ENCODE measurements around the gene PARP16.

The PARP16 gene

DNA sequence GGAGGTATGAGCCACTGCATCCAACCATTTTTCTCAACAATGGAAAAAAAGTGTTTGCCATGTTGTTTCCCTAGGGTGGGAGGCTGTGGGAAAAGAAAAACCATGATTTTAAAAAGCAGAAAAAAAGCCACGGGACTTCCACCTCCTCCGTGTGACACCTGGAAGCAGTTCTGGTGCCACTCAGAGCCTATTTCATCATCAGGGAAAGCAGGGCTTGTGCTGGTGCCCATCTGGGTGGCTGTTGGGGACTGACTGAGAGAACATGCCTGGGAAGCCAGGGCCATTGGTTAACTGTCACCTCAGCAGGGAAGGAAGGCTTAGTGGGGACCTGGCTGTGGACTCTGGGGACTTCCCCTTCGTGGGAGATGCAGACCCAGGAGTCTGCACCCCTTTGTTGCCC is 25.1 kb upstream of the PARP16 start:
- DNase-seq (ENCODE audit: low read depth, low spot score): no peak

DNA sequence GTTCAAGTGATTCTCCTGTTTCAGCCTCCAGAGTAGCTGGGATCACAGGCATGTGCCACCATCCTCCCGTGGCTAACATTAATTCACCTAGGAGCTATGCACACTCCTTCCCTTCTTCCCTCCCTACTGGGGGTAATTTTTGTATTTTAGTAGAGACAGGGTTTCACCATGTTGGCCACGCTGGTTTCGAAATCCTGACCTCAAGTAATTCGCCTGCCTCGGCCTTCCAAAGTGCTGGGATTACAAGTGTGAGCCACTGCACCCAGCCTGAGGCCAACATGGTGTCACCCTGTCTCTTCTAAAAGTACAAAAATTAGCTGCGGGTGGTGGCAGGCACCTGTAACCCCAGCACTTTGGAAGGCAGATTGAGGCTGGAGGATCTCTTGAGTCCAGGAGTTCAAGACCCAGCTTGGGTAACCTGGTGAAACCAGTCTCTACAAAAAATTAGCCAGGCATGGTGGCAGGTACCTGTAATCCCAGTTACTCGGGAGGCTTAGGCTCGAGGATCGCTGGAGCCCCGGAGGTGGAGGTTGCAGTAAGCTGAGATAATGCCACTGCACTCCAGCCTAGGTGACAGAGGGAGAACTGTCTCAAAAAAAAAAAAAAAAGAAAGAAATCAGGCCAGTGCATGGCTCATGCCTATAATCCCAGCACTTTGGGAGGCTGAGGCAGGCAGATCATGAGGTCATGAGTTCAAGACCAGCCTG is 23.9 kb upstream of the PARP16 start:
- DNase-seq (ENCODE audit: low read depth, low spot score): no peak

DNA sequence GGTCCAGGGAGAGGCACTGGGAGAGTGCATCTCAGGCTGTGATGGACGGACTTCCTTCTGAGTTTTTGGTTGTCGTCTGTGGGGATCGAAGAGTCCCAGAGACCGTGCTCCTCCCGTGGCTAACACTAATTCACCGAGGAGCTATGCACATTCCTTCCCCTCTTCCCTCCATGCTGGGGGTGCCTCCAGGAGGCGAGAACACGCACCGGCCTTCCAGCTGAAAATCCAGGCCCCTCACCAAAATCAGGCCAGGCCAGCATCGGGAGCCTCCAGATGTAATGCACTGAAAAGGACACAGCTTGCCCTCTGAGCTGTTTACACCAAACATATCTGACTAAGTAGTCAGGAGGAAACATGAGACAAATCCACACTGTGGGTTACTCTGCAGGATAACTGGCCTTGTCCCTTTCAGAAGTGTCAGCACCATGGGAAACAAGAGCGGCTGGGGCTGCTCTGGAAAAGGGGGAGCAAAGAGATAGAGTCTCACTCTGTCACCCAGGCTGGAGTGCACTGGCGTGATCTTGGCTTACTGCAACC is 23.3 kb upstream of the PARP16 start:
- no peak for DNase-seq (ENCODE audit: low read depth, low spot score)

DNA sequence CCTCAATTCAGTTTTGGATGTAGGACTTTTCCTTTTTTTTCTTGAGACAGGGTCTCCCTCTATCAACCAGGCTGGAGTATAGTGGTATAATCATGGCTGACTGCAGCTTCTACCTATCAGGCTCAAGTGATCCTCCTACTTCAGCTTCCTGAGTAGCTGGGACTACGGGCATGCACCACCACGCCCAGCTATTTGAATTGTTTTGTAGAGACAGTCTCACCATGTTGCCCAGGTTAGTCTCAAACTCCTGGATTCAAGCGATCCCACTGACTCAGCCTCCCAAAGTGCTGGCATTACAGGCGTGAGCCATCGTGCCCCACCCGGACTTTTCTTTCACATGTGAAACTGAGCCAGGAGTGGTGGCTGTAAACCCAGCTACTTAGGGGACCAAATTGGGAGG is 21.3 kb upstream of the PARP16 start:
- DNase-seq (ENCODE audit: low read depth, low spot score): no peak

DNA sequence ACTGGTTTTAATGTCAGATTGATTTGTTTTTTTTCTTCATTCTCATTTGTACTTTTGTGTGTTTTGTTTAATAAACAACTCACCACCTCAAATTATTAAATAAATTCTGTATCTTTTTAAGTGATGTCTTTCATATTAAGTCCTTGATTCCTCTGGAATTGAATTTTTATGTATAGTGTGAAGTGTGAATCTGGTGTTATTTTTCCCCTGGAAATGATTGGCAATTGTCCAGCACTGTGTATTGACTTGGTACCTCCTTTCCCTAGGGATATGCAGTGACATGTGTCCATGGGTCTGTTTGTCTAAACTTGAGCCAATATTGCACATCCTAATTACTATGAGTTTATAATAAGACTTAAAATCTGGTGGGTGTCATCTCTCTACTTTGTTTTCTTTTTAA is 19.9 kb upstream of the PARP16 start:
- no peak for DNase-seq (ENCODE audit: low read depth, low spot score)

DNA sequence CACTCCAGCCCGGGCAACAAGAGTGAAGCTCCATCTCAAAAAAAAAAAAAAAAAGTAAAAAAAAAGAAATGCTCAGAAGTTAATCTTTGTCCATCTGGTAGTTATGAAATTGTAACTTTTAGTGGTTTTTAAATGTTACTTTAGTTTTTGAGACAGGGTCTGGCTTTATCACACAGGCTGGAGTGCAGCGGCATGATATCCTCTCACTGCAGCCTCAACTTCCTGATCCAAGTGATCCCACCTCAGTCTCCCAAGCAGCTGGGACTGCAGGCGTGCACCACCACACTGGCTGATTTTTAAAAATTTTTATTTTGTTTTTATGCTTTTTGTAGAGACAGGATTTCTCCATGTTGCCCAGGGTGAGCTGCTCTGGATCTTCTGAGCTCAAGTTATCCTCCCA is 19.1 kb upstream of the PARP16 start:
- DNase-seq (ENCODE audit: low read depth, low spot score): no peak

DNA sequence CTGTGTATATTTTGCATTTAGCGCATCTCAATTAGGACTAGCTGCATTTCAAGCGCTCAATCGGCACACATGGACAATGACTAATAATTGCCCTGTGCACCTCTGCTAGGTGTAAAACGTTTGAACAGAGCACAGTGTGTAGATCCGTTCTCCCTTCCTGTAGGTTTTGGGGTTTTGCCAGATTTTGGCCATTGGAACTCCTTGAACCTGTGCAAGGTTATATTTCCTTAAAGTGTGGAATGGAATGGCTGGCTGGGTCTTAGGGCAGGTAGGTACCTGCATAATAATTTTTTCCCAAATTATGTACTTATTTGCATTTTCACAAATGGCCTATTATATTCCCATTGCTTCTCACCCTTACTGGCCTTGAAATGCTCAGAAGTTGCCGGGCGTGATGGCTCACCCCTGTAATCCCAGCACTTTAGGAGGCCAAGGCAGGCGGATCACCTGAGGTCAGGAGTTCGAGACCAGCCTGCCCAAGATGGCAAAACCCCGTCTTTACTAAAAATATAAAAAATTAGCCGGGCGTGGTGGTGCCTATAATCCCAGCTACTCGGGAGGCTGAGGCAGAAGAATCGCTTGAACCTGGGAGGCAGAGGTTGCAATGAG is 18.6 kb upstream of the PARP16 start:
- no peak for DNase-seq (ENCODE audit: low read depth, low spot score)

DNA sequence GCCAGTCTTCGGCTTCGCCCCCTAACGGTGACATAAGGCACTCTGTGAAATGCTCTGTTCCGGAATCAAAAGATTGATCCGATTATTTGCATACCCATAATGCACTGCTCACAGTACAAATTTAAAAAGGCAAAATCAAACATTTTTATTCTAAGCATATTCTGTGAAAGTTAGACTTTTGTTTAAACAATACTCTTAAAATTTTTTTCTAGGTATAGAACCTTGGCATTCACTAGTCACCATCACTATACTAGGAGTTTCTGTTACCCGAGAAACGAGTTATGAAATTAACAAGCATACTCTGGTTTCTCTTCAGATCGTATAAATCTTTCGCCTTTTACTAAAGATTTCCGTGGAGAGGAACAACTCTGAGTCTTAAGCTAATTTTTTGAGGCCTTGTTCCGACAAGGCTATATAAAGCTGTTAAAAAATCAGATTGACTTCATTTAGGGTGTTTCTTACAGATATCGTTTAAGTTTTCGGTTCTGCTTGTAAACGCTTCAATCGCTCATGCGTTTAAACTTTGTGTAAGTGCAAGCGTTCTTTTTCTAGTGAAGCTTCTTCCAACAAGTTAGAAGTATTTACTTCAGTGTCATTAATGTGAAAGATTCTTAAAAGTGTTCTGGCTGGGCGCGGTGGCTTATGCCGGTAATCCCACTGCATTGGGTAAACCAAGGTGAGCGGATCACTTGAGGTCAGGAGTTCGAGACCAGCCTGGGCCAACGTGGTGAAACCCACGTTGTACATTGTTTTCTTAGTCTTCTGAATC is 17.9 kb upstream of the PARP16 start, which contains the start of gene RNU5B-1:
Gene RNU5B-1 (plus strand): TSS at position 297 of the 769 bp plus-strand sequence.
- DNase-seq (ENCODE audit: low read depth, low spot score): peak; percentile 85

DNA sequence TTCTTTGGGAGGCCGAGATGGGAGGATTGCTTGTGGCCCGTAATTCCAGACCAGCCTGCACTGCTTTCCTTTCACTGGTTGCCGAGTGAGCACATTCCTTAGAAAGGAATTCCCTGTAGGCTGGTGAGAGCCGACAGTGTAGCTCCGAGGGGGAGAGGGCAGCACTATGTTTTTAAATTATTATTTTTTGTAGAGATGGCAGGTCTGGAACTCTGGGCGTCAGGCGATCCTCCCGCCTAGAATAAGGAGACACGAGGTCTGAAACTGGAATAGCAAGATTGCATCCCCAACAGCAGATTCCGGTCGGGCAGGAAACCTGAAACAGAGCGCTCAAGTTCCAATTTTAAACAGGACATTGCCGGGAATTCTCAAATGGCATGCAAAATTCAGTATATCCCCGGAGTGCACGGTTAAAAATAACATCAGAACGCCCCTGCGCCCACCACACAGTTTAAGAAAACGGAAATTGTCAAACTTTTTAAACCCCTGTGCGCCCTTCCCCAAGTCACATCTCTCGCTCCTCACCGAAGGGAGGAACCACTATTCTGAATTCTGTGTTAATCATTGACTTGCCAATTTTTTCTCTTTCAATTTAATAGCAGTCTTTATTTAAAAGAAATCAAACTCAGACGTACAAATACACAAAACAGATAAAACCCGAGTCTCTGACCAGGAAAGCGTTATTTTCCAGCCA is 17.2 kb upstream of the PARP16 start:
- DNase-seq (ENCODE audit: low read depth, low spot score): no peak

DNA sequence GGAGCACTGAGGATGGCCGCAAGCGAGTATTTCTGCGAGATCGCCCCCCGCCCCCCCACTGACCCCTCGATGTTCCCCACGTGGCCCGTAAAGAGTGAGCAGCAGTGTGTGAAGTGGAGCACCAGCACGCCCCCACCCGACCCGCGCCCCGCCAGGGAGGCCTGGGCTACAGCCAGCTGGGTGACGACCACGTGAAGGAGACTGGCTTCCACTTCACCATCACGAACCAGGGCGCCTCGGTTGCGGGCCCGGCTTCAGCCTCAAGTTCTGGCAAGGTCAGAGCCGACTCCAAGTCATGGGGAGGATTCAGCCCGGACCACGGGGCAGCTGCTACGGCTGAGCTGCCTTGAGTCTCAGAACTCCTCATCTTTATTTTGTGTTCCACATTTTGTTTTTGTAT is 15.4 kb upstream of the PARP16 start:
- DNase-seq (ENCODE audit: low read depth, low spot score): no peak

DNA sequence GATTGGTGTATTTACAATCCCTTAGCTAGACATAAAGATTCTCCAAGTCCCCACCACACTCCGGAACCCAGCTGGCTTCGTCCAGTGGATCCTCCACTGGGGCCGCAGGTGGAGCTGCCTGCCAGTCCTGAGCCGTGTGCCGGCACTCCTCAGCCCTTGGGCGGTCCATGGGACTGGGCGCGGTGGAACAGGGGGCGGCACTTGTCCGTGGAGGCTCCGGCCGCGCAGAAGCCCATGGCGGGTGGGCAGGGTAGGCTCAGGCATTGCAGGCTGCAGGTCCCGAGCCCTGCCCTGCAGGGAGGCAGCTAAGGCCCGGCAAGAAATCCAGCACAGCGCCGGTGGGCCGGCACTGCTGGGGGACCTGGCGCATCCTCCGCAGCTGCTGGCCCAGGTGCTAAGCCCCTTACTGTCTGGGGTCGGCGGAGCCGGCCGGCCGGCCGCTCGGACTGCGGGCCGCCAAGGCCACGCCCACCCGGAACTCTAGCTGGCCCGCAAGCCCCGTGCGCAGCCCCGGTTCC is 14.3 kb upstream of the PARP16 start:
- DNase-seq (ENCODE audit: low read depth, low spot score): no peak

DNA sequence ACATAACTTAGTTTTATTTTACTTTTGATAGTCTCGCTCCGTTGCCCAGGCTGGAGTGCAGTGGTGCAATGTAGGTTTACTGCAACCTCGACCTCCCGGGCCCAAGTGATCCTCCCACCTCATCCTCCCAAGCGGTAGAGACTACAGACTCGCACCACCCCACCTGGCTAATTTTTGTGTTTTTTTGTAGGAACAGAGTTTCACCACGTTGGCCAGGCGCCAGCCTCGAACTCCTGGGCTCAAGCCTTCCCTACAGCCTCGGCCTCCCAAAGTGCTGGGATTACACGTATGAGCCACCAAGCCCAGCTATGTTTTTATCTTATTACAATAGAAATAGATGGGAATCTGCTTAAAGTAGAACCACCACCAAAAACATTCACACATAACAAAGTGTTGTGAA is 12.0 kb upstream of the PARP16 start:
- DNase-seq (ENCODE audit: low read depth, low spot score): no peak

DNA sequence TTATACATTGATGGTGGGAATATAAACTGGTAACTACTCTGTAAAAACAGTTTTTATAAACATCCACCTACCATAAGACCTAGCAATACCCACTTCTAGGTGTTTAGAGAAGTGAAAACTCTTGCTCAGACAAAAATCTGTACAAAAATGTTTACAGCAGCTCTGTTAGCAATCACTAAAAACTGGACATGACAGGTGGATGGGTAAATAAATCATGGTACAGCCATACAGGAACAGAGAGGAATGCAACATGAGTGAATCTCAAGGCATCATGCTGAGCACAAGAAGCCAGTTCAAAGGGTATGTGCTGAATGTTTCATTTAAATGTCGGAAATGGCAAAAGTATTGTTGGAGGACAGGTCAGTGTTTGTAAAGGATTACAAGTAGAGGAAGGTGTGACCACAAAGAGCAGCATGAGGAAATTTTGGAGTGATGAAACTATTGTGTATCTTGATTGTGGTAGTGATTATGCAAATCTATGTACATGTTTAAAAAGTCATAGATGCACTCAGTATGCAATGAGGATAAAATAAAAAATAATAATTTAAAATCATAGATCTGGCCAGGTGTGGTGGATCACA is 6.3 kb upstream of the PARP16 start:
- DNase-seq (ENCODE audit: low read depth, low spot score): no peak

DNA sequence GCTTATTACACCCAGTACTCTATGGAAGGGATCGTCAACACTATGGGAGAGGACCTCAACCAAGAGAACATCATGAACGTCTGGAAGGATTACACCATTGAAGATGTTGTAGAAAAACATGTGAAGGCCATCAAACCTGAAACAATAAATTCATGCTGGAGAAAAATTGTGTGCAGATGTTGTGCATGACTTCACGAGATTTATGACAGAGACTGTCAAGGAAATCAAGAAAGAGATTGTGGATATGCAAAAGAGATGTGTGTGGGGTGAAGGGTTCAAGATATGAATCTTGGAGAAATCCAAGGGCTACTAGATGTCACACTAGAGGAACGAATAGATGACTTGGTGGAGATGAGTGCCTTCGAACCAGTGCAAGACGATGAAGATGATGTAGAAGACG is 3.5 kb upstream of the PARP16 start:
- DNase-seq (ENCODE audit: low read depth, low spot score): no peak

DNA sequence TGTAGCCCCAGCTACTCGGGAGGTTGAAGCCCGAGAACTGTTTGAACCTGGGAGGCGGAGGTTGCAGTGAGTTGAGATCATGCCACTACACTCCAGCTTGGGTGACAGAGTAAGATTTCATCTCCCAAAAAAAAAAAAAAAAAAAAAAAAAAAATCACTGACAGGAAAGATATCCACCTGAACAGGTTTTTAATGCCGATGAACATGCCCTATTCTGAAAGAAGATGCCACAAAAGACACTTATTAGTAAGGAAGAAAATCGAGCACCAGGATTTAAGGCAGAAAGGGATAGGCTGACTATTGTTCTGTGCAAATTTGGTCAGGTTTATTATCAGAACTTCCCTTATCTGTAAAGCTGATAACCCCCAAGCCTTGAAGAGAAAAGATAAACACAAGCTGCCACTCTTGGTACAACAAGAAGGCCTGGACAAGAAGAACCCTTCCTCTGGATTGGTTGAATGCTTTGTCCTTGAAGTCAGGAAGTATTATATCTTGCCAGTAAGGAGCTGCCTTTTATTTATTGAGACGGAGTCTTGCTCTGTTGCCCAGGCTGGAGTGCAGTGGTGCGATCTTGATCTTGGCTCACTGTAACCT is 2.7 kb upstream of the PARP16 start:
- DNase-seq (ENCODE audit: low read depth, low spot score): no peak

DNA sequence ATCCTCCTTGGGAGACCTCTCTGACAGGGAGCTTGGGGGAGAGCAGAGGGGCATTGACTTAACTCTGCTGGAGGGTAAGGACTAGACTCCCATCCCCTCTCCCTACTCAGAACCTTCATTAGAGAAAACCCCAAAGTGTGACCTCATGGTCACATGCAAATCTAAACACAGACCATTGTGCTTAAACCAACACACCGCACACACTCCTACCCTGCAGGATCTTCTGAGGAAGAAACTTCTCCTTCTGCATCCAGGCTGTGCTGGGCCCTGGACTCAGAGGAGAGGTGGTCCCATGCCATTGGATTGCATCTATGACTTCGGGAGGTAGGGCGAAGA is 805 bp upstream of the PARP16 start:
- DNase-seq (ENCODE audit: low read depth, low spot score): no peak

DNA sequence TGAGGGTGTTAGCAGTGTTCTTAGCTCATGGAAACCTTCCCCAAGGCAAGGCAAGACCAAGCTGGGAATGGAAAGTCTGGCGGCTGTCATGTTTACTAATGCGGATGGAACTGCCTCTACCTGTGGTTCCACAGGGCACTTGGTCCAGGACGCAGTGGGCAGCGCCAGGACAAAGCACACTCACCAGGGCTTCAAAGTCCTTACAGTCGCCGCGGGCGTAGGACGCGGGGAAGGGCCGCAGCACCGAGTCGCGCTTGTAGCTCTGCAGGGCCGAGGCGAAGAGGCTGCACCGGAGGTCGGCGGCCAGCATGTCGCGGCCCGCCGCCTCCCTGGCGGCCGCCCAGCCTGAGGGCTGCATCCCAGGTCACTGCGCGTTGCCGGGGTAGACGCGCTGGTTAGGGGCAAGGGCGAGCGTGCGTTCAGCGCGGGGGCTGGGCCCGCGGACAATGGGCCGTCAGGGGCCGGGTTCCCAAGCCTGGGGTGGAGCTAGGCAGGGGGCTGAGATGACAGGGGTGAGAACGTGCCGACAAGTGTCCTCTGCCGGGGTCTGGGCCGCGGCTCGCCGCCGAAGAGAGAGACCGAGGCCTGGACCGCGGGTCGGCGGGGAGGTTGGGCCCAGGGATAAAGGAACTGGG is 497 bp downstream of the PARP16 start:
- no peak for DNase-seq (ENCODE audit: low read depth, low spot score)

DNA sequence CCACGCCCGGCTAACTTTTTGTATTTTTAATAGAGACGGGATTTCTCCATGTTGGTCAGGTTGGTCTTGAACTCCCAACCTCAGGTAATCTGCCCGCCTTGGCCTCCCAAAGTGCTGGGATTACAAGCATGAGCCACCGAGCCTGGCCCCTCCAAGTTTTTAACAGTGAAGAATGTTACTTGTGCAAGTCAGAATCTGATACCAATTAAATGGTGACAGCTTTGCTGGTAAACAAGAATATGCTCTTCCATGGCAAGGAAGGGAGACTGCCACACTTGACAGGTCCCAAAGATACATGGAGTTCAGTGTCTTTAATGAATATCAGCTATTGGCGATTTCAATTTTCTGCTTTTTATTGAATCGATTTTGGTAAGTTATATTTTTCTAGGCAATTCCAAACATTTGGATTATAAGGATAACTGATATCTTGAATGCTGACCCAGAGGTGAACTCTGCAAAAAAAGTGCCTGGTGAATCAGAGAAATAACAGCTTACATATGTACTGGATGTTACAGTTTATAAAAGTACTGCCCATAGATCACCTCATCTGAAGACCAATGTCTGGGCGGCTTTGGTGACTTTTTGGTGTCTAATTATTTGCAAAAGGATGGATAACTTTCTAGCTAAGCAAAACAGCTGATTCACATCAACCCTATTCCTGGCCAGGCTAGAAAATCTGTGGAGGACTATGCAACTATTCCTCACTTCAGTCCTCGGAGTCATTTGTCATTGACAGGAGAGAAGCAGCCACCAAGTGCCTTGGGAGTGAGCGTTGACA is 1.2 kb downstream of the PARP16 start:
- DNase-seq (ENCODE audit: low read depth, low spot score): no peak

DNA sequence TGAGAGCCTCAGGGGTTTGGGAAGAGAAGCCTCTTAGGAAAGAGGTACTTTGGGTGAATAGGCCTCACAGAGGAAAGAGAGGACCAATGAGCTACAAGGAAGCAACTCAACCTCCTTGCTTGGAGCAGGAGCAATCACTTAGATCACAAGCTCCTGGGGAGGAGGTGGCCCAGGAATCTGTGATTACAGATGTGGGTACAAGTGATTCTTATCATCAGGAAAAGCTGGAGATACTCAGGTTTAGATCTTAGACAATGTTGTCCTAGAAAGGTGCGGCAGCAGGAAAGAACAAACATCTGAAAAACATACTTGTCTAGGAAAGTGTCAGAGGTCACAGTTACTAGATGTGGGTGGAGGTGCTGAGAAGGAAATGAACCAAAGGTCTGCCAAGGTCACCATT is 8.2 kb downstream of the PARP16 start:
- DNase-seq (ENCODE audit: low read depth, low spot score): no peak

DNA sequence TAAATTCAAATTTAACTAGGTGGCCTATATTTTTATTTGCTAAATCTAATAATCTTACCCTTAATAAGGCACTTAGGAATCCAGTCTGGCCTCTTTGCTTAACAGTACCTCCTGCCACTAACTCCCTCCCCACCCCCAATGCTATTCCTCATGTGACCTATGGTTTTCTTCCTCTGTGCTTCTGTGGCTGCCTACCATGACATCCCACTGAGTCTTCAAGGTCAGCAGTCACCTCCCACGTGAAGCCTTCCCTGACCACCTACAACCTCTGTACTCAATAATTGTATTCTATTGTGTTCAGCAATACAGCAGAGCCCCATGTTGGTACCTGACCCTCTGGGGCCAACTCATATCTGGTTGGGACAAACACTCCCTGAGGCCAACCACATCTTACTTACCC is 9.7 kb downstream of the PARP16 start:
- DNase-seq (ENCODE audit: low read depth, low spot score): no peak
